Islet of Langerhans (tissue), 1 donor: ENCODE measurements around the gene ALPK1.
A peak's percentile ranks its signal among the peaks of the same experiment; 100 is the strongest.
"Not testable (repeated sequence)": the region's sequence is repeated elsewhere in the genome, so short reads cannot be mapped to it uniquely, and the experiment has no call there.

Experiments
- FAIRE-seq: peaks from one replicate; lab custom pipeline; 2011; peaks lifted over from hg19 to GRCh38; lab: Jason Lieb, UNC

The ALPK1 gene

DNA sequence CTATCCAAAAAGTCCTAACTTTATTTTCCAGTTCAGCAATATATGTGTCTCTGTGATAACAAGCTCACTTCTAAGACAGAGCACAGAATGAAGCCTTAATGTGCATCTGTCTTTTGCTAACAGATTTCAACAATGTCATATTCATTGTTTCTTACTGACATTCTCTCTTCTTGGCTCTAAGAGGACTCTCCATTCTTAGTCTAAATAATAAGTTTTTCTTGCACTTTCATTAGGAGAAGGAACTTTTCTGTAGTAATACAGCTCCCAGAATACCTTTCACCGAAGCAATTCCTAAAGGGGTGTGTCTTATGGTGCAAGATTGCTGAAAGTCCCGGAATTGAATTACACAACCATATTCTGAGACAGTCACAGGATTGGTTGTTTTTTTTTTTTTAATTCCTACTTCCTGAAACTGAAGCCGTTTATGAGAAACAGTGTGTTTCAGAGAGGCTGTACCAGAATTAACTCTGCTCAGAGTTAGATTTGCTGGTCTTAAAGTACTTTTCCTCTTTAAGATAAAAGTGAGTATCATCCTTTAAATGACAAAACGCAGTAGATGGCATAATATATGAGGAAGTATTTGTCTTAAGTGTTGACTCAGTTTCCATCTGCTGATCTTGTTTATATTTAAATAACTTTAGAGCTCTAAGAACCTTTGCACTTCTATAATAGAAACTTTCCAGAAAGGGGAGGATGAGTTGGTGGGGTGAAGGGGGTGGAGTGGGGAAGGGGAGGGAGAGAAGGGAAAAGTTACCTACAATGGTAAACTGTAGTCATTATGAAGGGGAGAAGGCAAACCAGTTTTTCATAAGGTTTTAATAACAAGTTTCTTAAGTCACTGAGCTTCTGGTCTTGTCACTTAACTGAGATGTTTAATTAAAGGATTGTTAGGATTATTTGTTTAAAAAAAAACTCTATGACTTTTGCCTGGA is at the start of gene ALPK1:
TSS of gene ALPK1 (plus strand) at position 421 of the 932 bp plus-strand sequence.
- peak; percentile 47 for FAIRE-seq

DNA sequence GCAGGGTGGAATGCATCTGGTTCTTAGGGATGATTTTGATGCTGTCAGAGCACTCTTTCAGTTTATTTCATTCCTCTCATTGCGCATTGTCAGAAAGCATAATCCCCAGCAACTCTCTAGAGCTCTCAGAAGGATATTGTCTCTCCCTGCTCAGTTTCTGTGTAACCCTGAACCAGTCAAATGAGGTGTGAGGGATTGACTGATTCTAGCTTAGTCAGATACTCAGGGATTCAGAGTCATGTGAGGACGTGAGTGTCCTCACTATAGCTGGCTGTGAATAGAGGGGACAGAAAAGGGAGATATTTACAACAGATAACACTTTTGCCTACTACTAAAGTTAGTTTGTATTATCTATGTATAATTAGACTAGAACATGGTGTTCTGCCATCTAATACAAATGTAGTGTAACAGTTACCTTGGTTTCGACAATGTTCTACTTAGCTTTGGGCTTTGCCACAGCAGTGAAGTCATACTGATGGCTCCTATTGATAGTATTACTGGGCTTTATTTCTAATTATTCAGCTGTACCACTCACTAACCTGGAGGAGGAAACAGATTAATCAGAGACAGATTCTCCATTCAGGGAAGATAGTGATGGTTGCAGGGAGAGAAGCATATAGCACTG is 46.0 kb upstream of the ALPK1 start:
- peak; percentile 100 for FAIRE-seq

DNA sequence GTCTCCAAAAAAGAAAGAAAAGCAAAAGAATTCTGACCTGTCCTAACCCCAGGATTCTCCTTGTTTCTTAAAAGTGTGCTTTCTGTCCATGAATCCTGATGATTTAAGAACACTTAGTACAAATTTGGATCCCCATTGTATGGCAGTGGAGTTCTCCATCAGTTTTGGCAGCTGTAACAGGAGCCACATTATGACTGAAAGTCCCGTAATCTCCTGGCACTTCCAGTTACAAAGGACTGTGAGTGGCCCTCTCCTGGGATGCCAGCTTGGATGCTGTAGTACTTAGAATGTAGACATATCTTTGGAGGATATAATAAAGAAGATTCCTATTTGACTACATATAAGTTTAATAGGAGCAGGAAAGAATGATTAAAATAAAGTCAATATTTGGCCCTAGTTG is 44.9 kb upstream of the ALPK1 start:
- FAIRE-seq: no peak

DNA sequence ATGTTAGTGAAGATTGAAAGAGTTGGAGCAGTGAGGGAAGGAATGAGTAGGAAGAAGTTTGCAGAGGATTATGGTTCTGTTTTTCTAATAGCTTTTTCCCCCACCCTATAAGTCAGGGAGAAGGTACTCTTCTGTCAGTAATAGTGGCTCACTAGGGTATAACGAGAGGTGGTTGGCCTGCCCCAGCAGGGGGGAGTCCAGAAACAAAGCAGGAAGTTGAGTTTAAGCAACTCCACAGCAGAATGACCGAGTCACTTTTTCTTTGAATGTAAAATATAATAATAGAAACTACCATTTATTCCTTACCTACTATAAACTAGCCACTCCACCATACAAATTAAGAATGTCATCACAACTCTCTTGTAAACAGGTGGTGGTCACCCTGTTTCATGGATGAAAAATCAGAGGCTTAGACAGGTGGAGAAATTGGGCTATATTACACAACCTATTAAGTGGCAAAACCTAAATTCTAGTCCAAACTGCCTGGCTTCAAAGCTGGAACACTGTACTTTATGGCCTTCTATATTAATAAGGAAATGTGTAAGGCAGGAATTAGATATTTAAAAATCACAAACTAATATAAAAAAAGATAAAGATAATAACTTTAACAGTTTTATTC is 43.7 kb upstream of the ALPK1 start:
- FAIRE-seq: no peak

DNA sequence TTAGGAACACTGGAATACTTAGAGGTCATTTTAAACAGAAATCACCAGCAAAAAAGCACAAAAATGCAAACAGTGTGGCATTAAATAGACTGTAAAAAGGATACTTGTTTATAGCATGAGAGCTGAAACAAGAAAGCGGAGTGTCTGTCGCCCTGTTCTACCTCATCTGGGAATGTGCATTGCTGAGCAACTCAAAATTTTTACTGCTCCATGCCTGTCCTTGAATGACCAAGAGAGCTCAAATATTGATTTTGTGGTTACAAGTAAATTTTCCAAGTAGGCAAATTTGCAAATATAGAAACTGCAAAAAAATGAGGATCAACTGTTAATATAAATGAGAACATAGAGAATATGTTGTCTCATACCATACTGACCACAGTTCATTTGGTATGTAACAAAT is 40.1 kb upstream of the ALPK1 start:
- no peak for FAIRE-seq

DNA sequence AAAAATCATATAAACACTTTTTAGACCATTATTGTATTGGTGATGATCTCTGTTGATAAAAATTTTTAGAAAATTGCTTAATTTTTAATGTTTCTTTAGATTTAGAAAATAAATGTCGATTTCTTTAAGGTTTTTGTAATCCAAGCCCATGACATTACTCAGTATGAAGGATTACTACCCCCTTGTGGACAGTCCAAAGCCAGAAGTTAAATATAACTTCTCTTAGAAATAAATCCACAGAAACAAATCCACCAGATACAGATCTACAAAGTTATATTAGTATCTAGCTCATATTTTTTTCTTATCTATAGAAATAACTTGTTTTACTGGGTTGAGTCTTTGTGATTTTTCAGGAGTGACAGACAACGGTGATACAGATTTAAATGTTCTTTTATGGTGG is 30.3 kb upstream of the ALPK1 start:
- FAIRE-seq: no peak

DNA sequence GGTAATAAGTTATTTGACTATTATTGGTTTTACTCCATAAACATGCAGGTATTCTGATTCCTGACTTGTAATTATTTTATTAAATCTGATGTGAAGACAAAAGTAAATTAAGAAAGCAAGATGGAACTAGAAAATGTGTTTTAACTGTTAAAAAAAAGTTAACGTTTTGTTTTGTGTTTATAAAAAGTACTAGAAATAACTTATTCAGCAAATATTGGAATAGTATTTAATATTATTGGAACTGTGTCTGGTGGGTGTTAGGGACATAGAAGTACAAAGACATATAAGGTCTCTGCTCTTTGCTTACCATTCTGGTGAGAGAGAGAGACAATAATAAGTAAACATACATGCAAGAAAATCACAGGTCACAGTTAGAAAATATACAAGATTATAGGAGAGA is 27.1 kb upstream of the ALPK1 start:
- peak; percentile 66 for FAIRE-seq

DNA sequence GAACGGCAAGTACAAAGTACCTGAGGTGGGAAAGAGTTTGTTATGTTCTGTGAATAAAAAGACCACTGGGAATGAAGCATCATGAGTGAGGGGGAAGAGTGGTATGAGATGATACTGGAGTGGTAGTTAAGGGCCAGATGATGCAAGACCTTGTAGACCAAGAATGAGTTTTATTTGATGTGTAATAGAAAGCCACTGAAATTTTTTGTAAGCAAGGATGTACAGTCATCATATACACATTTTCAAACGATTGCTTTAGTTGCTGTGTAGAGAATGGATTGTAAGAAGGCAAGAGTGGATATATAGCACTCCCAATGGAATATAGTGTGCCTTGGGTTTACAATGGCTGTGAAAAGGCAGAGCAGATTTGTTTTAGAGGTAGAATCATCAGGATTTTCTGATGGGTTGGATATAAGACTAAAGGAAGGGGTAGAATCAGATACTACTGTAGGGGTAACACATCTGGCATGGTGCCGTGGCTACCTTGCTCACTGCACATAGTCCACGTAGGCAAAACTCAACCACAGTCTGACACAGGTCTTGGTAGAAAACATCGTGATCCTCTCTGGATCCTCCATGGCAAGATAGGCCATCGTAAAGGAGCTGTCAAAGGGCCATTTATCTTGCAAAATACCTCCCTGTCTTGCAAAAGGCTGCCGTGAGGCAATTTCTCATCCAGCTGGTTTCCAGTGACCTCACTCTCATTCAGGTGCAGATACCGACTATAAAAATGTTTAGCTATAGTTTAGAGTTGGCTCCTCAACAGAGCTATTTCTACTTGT is 26.3 kb upstream of the ALPK1 start:
- FAIRE-seq: no peak

DNA sequence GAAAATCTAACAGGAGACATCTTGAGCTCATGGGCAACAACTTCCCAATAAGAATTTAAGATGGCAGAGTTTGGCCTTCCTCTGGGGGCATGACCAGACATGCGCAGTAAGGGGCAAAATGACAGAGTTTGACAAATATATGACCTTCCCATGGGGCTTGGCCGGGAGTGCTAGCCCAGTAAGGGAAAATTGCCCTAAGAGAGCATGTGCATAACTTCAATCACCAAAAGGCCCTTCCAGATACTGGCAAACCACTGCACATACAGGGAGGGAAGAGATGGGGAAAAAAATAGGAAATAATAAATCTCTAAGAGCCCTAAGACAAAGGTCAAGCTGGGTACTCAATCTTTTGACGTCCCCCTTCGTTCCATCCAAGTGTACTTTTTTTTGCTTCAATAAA is 24.9 kb upstream of the ALPK1 start:
- FAIRE-seq: no peak

DNA sequence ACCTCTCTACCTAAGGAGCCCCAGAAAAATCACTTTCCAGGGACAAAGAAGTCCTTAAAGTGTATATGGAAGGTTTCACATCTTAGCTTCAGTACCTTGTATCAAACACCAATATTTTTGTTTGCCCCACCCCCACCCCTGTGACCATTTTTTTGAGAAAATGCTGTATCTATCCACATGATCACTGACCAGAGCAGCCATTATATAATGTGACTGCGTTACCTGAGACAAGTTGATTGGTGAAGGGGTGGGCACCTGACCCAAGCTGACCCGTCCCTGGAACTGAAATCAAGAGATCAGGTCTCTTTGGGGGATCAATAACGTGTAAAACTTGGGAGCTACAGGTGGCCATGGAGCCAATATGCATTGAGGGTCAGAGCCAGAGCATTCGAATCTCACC is 22.2 kb upstream of the ALPK1 start:
- FAIRE-seq: no peak

DNA sequence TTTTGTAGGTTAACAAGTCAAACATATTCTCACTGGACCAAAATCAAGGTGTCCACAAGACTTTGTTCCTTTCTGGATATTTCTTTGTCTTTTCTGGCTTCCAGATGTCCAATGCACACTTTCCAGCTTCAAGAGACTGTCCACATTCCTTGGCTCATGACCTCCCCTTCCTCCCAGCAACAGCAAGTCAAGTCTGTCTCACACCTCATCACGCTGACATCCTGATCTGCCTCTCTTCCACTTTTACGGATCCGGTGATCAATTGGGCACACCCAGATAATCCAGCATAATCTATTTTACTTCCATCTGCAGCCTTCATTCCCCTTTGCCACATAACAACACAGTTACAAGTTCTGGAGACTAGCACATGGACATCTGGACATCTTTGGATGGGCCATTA is 21.1 kb upstream of the ALPK1 start:
- FAIRE-seq: no peak

DNA sequence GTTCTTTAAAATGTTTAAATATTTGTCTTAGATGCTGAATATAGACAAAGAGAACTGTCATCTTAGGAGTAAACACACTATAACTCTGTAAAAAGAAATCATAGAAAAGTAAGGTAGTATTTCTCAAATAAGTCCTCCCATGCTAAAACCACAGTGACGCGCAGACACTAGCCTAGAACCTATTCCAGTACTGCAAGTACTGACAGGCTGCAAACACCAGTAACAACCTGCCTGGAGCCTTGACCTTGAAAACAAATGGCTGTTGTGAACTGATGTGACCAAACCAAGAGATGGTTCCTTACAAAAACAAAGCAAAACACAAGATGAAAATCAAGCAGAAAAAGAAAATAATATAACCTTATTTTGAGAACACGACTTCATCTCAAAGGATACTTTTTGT is 19.9 kb upstream of the ALPK1 start:
- no peak for FAIRE-seq

DNA sequence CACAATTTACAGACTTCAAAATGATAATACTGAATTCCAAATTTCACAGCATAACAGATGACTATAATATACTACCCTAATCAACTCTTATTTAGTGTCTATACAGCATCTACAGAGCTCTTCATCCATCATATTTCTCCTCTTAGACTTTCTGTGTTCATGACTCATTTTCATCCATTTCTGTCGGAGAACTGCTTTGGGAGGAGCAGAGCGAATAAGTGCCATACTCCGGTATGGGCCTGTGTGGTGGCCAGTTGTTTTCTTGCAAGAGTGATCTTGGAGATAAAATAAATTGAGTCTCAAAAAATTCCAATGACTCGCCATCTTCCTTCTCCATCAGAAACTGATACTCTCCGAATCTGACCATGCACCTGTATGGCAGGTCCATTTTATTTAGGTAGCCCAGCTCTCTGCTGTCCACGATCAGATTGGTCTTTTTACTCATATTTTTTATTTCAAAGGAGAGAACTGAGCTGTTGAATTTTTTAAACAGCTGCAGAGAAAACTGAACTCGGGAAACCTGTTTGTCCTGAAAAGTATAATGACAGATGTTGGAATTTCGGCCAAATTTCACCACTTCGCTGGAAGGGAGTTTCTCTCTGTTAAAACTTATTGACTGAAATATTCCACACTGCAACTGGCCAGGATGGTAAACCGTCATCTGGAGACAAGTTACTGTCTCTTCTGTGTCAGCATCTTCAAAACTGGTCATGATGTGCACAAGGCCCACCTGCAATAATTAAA is 19.3 kb upstream of the ALPK1 start:
- FAIRE-seq: no peak

DNA sequence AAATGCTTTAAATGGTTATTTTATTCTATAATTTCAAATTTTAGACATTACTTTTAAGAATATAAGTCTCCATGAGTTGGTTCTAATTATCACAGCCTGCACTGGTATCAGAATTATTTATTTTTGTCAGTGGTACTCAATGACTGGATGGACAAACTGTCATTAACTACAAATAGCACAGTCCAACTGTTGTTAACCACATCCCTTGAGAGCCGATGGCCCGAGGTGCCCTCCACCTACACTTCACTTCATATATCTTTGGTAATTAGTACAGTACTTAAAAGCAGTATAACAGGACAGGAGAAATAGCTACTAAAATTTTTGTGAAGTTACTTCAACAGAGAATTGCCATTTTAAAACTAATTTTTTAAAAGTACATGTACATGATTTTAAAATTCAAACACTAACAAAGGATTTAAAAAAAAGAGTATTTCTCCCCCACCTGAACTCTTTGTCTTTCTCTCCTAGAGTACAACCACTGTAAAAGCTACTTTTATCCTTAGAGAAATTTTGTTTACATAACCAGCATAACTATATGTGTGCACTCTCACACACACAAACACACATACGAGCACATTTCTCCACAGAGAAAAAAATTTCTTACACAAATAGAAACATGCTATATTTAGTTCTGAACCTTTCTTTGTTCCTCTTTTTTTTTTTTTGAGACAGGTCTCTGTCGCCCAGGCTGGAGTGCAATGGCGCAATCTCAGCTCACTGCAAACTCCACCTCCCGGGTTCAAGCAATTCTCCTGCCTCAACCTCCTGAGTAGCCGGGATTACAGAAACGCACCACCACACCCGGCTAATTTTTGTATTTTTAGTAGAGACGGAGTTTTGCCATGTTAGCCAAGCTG is 17.9 kb upstream of the ALPK1 start:
- no peak for FAIRE-seq

DNA sequence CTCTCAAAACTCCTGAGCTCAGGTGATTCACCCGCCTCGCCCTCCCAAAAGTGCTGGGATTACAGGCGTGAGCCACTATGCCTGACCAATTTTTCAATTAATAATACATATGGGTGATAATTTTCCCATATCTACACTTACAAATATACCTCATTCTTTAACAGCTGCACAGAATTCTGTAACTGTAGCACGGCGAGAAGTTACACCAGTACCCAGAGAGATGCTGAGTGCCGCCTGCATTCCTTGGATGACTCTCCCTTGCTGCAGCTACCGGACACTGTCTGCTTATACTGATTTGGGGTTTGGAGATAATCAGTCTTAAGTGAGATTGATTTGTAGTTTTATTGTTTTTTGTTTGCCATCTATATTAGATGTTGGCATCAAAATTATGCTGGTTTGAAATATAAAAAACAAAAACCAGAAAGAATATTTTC is 17.3 kb upstream of the ALPK1 start:
- no peak for FAIRE-seq

DNA sequence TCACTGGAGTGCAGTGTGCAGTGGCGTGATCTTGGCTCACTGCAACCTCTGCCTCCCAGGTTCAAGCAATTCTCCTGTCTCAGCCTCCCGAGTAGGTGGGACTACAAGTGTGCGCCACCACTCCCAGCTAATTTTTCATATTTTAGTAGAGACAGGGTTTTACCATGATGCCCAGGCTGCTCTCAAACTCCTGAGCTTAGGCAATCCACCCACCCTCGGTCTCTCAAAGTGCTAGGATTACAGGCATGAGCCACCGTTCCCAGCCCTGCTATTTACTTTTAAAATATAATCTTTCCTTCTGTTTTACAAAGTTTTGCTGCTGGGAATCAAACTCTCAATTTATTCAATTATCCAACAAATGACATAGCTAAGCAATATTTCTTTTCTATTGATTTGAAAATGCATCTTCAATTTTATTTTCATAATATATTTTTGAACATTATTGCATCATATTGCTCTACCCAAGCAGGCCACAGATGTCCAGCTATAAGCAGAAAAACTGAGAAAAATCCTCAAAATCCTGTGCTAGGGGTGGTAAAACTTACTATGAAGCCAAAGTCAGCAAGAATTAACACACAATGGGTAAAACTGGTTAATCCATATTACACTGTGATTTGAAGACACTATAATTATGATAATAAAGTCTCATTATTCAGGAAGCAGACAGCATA is 16.6 kb upstream of the ALPK1 start:
- FAIRE-seq: no peak

DNA sequence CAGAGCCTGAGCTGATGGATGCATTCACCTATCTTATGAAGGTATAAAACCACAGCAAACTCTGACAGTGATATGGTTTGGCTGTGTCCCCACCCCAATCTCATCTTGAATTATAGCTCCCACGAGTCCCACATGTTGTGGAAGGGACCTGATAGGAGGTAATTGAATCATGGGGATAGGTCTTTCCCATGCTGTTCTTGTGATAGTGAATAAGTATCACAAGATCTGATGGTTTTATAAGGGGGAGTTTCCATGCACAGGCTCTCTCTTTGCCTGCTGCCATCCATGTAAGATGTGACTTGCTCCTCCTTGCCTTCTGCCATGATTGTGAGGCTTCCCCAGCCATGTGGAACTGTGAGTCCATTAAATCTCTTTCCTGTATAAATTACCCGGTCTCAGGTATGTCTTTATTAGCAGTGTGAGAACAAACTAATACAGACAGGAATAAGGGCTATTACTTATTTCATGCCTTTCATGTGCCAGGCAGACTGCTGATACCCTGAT is 15.2 kb upstream of the ALPK1 start:
- not testable (repeated sequence) for FAIRE-seq

DNA sequence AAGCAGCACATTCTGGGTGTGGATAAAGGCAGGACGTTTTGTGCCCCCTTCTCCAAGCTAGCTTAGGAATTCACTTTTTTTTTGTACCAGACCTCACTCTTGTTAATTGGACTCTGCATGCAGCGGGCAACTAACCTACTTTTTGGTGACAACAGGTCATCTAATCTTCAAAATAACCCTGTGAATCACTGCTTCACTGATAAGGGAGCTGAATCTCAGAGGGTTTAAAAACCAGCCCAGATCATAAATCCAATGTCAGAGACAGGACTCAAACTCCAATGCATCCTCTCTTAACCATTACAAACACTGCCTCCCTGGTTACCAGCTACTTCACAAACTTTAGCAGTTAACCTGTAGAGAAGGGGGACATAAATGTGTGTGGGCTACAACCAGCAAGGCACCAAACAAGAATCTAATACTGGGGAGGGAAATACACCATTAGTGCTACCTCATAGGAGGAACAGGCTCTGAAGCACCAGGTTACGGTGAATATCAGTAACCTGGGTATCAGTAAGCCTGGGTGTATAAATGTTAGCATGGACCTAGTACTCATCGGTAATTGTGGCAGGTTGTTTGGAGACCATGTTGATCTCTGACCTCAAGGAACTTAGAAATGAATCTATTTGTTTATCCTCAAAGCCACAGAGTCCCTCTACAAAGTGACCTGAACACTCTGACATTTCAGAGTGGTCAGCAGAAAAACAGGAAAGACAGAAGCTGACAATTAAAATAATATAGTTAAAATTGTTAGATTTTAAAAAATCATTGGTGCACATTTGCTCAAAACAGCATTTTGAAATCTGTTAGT is 14.1 kb upstream of the ALPK1 start:
- no peak for FAIRE-seq

DNA sequence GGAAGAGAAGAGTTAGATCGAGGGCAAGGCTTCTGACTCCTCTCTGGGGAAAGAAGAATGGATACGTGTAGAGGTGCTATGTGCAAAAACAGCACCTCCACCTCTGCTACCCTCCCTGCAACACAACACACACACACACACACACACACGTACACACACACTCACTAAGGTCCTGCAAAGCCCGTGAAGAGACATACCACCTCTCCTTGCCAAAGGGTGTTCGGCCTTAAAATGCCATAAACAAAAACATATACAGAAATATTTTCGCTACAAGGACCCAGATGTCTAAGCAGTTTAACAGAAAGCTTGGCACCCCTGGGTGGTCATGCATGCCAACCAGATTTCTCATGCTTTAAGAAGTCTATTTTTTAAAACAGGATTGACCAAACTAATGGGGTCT is 13.0 kb upstream of the ALPK1 start:
- FAIRE-seq: no peak
